ENCODE measurements around the gene ERBB3. TPM values are rescaled to one million over a fixed set of nuclear protein-coding genes. Genes with fewer than 3 reads are reported as not detected.

Gene ERBB3
- polyA plus RNA-seq (2013, experiment 1 of 2) = 4.2 TPM
- polyA plus RNA-seq (2013, experiment 2 of 2) = 3.8 TPM

- H4K91ac ChIP-seq (ENCODE audit: low read depth, low read length, poor library complexity) = no peak within 1 kb of the TSS
- DNase-seq (ENCODE audit: low spot score) = peak; percentile 56
These were observed at the start of gene ERBB3 for GRCh38 chr12:56079723-56080555. ERBB3 (plus strand) TSS chr12:56080165; CDS start chr12:56080301, 136 bp downstream.

GRCh38 chr12:56031987-56032386, 48.0 kb upstream of the ERBB3 start:
- H2BK5ac ChIP-seq (ENCODE audit: low read length) = no peak overlapping the region
- H4K8ac ChIP-seq (ENCODE audit: low read depth, low read length) = no peak overlapping the region
- H2AK5ac ChIP-seq (ENCODE audit: low read depth, low read length) = no peak overlapping the region
- H3K4me3 ChIP-seq (ENCODE audit: low read length in 2 of 2) = no peak overlapping the region
- H3K4ac ChIP-seq (ENCODE audit: low read length) = no peak overlapping the region
- H3K4me1 ChIP-seq (ENCODE audit: control insufficient read depth in 2 of 2, insufficient read depth in 1 of 2, low read depth in 1 of 2, low read length in 2 of 2) = no peaks in the 10 kb centered on the region
- no peaks in the 10 kb centered on the region for H3K27me3 ChIP-seq (ENCODE audit: control insufficient read depth in 3 of 3, insufficient read depth in 3 of 3, low read depth in 1 of 3, low read length in 3 of 3)
- no peak overlapping the region for H3K4me2 ChIP-seq (ENCODE audit: insufficient read depth, low read length, poor library complexity, severe bottlenecking)
- H2BK12ac ChIP-seq (ENCODE audit: low read length) = no peak overlapping the region
- no peak overlapping the region for H2BK15ac ChIP-seq (ENCODE audit: low read length)
- no peak for DNase-seq (ENCODE audit: low spot score)
- peaks cover 49 to 95% of the 10 kb centered on the region in 2 donors for H3K36me3 ChIP-seq (replicated peaks in 1 of 2; ENCODE audit: control insufficient read depth in 2 of 2, insufficient read depth in 2 of 2, low read length in 2 of 2)
- peaks cover 0 to 2% of the 10 kb centered on the region in 2 donors for H3K9me3 ChIP-seq (replicated peaks in 1 of 2; ENCODE audit: control insufficient read depth in 2 of 2, insufficient read depth in 1 of 2, low read depth in 1 of 2, low read length in 2 of 2)
- H3K79me1 ChIP-seq (ENCODE audit: low read depth, low read length) = peaks cover 2% of the 10 kb centered on the region
- no peak overlapping the region for H3K27ac ChIP-seq (replicated peaks; ENCODE audit: low read length)
- H4K91ac ChIP-seq (ENCODE audit: low read depth, low read length, poor library complexity) = no peak overlapping the region
- H2BK120ac ChIP-seq (ENCODE audit: low read depth, low read length) = no peak overlapping the region
- WGBS, 2 donors (ENCODE audit: extremely low coverage in 2 of 2, insufficient read length in 2 of 2, insufficient replicate concordance in 1 of 2) = no CpG with 5 or more reads among the region's 1 CpG
- H3K18ac ChIP-seq (ENCODE audit: low read length) = no peak overlapping the region
- no peak overlapping the region for H3K14ac ChIP-seq (ENCODE audit: low read length)
- no peak overlapping the region for H3K23ac ChIP-seq (ENCODE audit: low read depth, low read length, poor library complexity)
- no peak overlapping the region for H2AFZ ChIP-seq (ENCODE audit: low read length)
- H3K9ac ChIP-seq (ENCODE audit: low read depth, low read length, poor library complexity) = no peak overlapping the region

More at GRCh38 chr12:56079723-56080555, at the start of gene ERBB3:
- Histone ChIP-seq H3K27ac (replicated peaks; ENCODE audit: low read length) (no peak within 1 kb of the TSS), H3K4me1 (ENCODE audit: control insufficient read depth in 2 of 2, insufficient read depth in 1 of 2, low read depth in 1 of 2, low read length in 2 of 2) (peaks cover 9 to 12% of the 10 kb centered on the region in 2 donors), H2BK120ac (ENCODE audit: low read depth, low read length) (peak within 1 kb of the TSS; percentile 39), H3K4me2 (ENCODE audit: insufficient read depth, low read length, poor library complexity, severe bottlenecking) (peak within 1 kb of the TSS; percentile 95), H3K27me3 (ENCODE audit: control insufficient read depth in 3 of 3, insufficient read depth in 3 of 3, low read depth in 1 of 3, low read length in 3 of 3) (peaks cover 0 to 52% (median 18%) of the 10 kb centered on the region in 3 experiments), H3K4ac (ENCODE audit: low read length) (no peak within 1 kb of the TSS), H4K8ac (ENCODE audit: low read depth, low read length) (peak within 1 kb of the TSS; percentile 89), H3K4me3 (ENCODE audit: low read length in 2 of 2) (peak within 1 kb of the TSS; percentile 47 to 83), H3K9ac (ENCODE audit: low read depth, low read length, poor library complexity) (peak within 1 kb of the TSS; percentile 80), H2BK12ac (ENCODE audit: low read length) (peak within 1 kb of the TSS; percentile 73), H3K14ac (ENCODE audit: low read length) (no peak within 1 kb of the TSS), H3K79me1 (ENCODE audit: low read depth, low read length) (no peaks in the 10 kb centered on the region), H2AFZ (ENCODE audit: low read length) (peak within 1 kb of the TSS; percentile 99), H3K36me3 (replicated peaks in 1 of 2; ENCODE audit: control insufficient read depth in 2 of 2, insufficient read depth in 2 of 2, low read length in 2 of 2) (no peaks in the 10 kb centered on the region), H3K9me3 (replicated peaks in 1 of 2; ENCODE audit: control insufficient read depth in 2 of 2, insufficient read depth in 1 of 2, low read depth in 1 of 2, low read length in 2 of 2) (no peaks in the 10 kb centered on the region), H3K23ac (ENCODE audit: low read depth, low read length, poor library complexity) (peak within 1 kb of the TSS; percentile 96), H2BK5ac (ENCODE audit: low read length) (no peak within 1 kb of the TSS), H2AK5ac (ENCODE audit: low read depth, low read length) (peak within 1 kb of the TSS; percentile 46), H2BK15ac (ENCODE audit: low read length) (peak within 1 kb of the TSS; percentile 88), H3K18ac (ENCODE audit: low read length) (peak within 1 kb of the TSS; percentile 96)
- WGBS, 2 donors (ENCODE audit: extremely low coverage in 2 of 2, insufficient read length in 2 of 2, insufficient replicate concordance in 1 of 2) = no CpG with 5 or more reads among the region's 59 CpGs

- H2BK120ac ChIP-seq (ENCODE audit: low read depth, low read length) = no peak overlapping the region
- no CpG with 5 or more reads among the region's 21 CpGs for WGBS, 2 donors (ENCODE audit: extremely low coverage in 2 of 2, insufficient read length in 2 of 2, insufficient replicate concordance in 1 of 2)
- H3K4me1 ChIP-seq (ENCODE audit: control insufficient read depth in 2 of 2, insufficient read depth in 1 of 2, low read depth in 1 of 2, low read length in 2 of 2) = peaks cover 0 to 12% of the 10 kb centered on the region in 2 donors
- H3K9me3 ChIP-seq (replicated peaks in 1 of 2; ENCODE audit: control insufficient read depth in 2 of 2, insufficient read depth in 1 of 2, low read depth in 1 of 2, low read length in 2 of 2) = no peaks in the 10 kb centered on the region
- no peak overlapping the region for H3K9ac ChIP-seq (ENCODE audit: low read depth, low read length, poor library complexity)
- no peak overlapping the region for H4K91ac ChIP-seq (ENCODE audit: low read depth, low read length, poor library complexity)
- H3K4me2 ChIP-seq (ENCODE audit: insufficient read depth, low read length, poor library complexity, severe bottlenecking) = no peak overlapping the region
- no peak overlapping the region for H2AFZ ChIP-seq (ENCODE audit: low read length)
- H2AK5ac ChIP-seq (ENCODE audit: low read depth, low read length) = no peak overlapping the region
- peaks cover 41 to 92% of the 10 kb centered on the region in 2 donors for H3K36me3 ChIP-seq (replicated peaks in 1 of 2; ENCODE audit: control insufficient read depth in 2 of 2, insufficient read depth in 2 of 2, low read length in 2 of 2)
- H2BK5ac ChIP-seq (ENCODE audit: low read length) = no peak overlapping the region
- H3K4ac ChIP-seq (ENCODE audit: low read length) = no peak overlapping the region
- no peak overlapping the region for H4K8ac ChIP-seq (ENCODE audit: low read depth, low read length)
- no peak overlapping the region for H2BK12ac ChIP-seq (ENCODE audit: low read length)
- no peak overlapping the region for H2BK15ac ChIP-seq (ENCODE audit: low read length)
- no peaks in the 10 kb centered on the region for H3K27me3 ChIP-seq (ENCODE audit: control insufficient read depth in 3 of 3, insufficient read depth in 3 of 3, low read depth in 1 of 3, low read length in 3 of 3)
- H3K23ac ChIP-seq (ENCODE audit: low read depth, low read length, poor library complexity) = no peak overlapping the region
- no peaks in the 10 kb centered on the region for H3K79me1 ChIP-seq (ENCODE audit: low read depth, low read length)
- H3K27ac ChIP-seq (replicated peaks; ENCODE audit: low read length) = no peak overlapping the region
- H3K18ac ChIP-seq (ENCODE audit: low read length) = no peak overlapping the region
- DNase-seq (ENCODE audit: low spot score) = no peak
- H3K4me3 ChIP-seq (ENCODE audit: low read length in 2 of 2) = no peak overlapping the region
- no peak overlapping the region for H3K14ac ChIP-seq (ENCODE audit: low read length)
These were observed 45.2 kb upstream of the ERBB3 start for GRCh38 chr12:56034586-56035332.

GRCh38 chr12:56037161-56037560, 42.8 kb upstream of the ERBB3 start:
- no peaks in the 10 kb centered on the region for H3K27me3 ChIP-seq (ENCODE audit: control insufficient read depth in 3 of 3, insufficient read depth in 3 of 3, low read depth in 1 of 3, low read length in 3 of 3)
- no peak overlapping the region for H3K4ac ChIP-seq (ENCODE audit: low read length)
- no peak overlapping the region for H4K91ac ChIP-seq (ENCODE audit: low read depth, low read length, poor library complexity)
- no peak overlapping the region for H3K4me2 ChIP-seq (ENCODE audit: insufficient read depth, low read length, poor library complexity, severe bottlenecking)
- no CpG with 5 or more reads among the region's 2 CpGs for WGBS, 2 donors (ENCODE audit: extremely low coverage in 2 of 2, insufficient read length in 2 of 2, insufficient replicate concordance in 1 of 2)
- no peak overlapping the region for H2AFZ ChIP-seq (ENCODE audit: low read length)
- no peak for DNase-seq (ENCODE audit: low spot score)
- H3K27ac ChIP-seq (replicated peaks; ENCODE audit: low read length) = no peak overlapping the region
- H3K9ac ChIP-seq (ENCODE audit: low read depth, low read length, poor library complexity) = no peak overlapping the region
- H3K36me3 ChIP-seq (replicated peaks in 1 of 2; ENCODE audit: control insufficient read depth in 2 of 2, insufficient read depth in 2 of 2, low read length in 2 of 2) = peaks cover 34 to 68% of the 10 kb centered on the region in 2 donors
- no peaks in the 10 kb centered on the region for H3K9me3 ChIP-seq (replicated peaks in 1 of 2; ENCODE audit: control insufficient read depth in 2 of 2, insufficient read depth in 1 of 2, low read depth in 1 of 2, low read length in 2 of 2)
- H3K23ac ChIP-seq (ENCODE audit: low read depth, low read length, poor library complexity) = no peak overlapping the region
- no peak overlapping the region for H4K8ac ChIP-seq (ENCODE audit: low read depth, low read length)
- no peak overlapping the region for H2BK12ac ChIP-seq (ENCODE audit: low read length)
- H2BK15ac ChIP-seq (ENCODE audit: low read length) = no peak overlapping the region
- H3K4me3 ChIP-seq (ENCODE audit: low read length in 2 of 2) = no peak overlapping the region
- no peak overlapping the region for H3K18ac ChIP-seq (ENCODE audit: low read length)
- no peak overlapping the region for H2AK5ac ChIP-seq (ENCODE audit: low read depth, low read length)
- H2BK120ac ChIP-seq (ENCODE audit: low read depth, low read length) = no peak overlapping the region
- H3K14ac ChIP-seq (ENCODE audit: low read length) = no peak overlapping the region
- no peak overlapping the region for H2BK5ac ChIP-seq (ENCODE audit: low read length)
- peaks cover 2 to 16% of the 10 kb centered on the region in 2 donors for H3K4me1 ChIP-seq (ENCODE audit: control insufficient read depth in 2 of 2, insufficient read depth in 1 of 2, low read depth in 1 of 2, low read length in 2 of 2)
- H3K79me1 ChIP-seq (ENCODE audit: low read depth, low read length) = peaks cover under 1% of the 10 kb centered on the region

Data from neuronal stem cell (in vitro differentiated cells).